Measurements from ENCODE around the gene MCRIP2.
A peak's percentile ranks its signal among the peaks of the same experiment; 100 is the strongest.

Gene MCRIP2

DNA sequence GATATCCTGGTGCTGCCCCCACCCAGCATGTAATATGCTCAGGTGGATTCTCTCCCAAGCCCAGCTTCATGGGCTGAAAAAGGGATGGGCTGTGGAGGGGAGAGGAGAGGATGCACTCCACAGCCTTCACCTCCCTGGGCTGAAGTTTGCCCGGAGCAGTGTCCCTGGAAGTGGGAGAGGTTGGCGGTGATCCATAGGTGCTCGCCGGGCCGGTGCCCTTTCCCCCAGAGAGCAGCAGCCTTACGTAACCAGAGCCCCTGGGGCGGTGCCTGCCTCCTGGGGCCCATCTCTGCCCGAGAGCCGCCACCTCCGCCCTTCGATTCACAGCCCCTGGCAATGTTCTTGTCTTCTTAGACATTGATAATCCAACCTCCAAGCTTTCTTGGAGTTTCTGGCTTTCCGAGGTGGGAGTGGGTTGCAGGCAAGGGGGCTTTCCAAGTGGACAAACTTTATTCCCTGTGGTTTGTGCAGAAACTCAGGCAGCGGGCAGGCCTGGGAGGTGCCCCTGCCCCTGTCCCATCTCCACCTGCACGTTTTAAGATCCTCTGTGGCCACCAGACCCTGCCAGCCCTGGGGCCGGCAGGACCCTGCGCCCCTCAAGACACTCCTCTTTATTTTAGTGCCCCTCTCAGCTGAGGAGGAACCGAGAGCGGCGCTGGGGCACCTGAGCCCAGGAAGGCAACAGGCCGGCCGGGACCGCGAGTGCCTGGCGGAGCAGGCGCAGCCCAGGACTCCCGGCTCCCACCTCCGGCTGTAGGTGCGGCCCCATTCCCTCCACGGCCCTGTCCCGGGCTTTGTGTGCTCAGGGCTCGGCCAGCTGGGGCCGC, 4.4 kb downstream of the MCRIP2 start:
- no peak overlapping the region for H3K4me3 ChIP-seq (ENCODE audit: low read depth, low read length)
- TF ChIP-seq, protein P1, sequence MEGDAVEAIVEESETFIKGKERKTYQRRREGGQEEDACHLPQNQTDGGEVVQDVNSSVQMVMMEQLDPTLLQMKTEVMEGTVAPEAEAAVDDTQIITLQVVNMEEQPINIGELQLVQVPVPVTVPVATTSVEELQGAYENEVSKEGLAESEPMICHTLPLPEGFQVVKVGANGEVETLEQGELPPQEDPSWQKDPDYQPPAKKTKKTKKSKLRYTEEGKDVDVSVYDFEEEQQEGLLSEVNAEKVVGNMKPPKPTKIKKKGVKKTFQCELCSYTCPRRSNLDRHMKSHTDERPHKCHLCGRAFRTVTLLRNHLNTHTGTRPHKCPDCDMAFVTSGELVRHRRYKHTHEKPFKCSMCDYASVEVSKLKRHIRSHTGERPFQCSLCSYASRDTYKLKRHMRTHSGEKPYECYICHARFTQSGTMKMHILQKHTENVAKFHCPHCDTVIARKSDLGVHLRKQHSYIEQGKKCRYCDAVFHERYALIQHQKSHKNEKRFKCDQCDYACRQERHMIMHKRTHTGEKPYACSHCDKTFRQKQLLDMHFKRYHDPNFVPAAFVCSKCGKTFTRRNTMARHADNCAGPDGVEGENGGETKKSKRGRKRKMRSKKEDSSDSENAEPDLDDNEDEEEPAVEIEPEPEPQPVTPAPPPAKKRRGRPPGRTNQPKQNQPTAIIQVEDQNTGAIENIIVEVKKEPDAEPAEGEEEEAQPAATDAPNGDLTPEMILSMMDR (IDR thresholded peaks at IDR 0.05; ENCODE audit: borderline replicate concordance, insufficient read depth, low read depth, low read length) = no peak

DNA sequence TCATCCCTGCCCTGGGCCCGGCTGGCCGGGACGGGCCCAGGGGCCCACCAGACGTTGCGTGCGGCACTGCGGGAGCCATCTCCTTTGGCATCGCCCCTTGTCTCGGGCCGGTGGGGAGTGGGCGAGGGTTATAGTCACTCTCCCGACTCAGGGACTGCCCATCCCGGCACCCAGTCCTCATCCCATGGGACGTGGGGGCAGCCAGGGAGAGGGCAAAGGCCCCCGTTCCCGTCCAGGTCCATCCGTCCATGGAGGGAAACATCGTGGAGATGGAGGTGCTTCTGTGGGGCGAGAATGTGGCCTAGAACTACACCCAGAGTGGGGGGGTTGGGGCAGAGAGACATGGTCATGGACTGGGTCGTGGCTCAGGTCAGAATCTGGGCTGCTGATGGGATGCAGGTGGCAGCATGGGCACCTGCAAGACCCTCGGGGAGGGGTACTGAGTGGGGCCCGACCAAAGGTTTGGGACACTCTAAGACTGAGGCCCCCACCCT, 5.1 kb downstream of the MCRIP2 start:
- TF ChIP-seq, protein P1 (IDR thresholded peaks at IDR 0.05; ENCODE audit: borderline replicate concordance, insufficient read depth, low read depth, low read length) = no peak
- no peak overlapping the region for H3K4me3 ChIP-seq (ENCODE audit: low read depth, low read length)

DNA sequence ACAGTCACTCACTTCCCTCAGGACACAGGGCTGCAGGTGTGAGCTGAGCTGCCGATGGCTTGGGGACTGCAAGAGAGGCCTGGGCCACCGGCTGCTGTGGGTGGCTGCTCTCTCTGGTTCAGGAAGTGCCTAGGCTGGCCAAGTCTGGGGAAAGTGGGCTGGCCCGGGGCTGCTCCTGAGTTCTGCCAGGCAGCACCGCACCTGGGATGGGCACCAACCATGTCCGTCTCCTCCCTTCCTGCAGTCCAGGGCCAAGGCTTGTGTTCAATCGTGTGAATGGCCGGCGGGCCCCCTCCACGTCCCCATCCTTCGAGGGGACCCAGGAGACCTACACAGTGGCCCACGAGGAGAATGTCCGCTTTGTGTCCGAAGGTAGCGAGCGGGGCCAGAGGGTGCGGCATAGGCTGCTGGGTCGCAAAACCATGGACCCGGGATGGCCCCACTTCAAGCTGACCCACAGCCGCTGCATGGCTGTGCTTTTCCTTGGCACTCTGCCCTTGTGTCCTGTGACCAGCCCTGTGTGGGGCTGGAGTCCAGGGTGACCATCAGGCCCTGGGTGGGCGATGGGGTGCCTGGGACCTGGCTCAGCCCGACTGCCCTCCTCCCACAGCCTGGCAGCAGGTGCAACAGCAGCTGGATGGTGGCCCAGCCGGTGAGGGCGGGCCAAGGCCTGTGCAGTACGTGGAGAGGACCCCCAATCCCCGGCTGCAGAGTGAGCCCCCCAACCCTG, 5.7 kb downstream of the MCRIP2 start:
- H3K4me3 ChIP-seq (ENCODE audit: low read depth, low read length) = no peak overlapping the region
- TF ChIP-seq, protein P1 (IDR thresholded peaks at IDR 0.05; ENCODE audit: borderline replicate concordance, insufficient read depth, low read depth, low read length) = no peak

DNA sequence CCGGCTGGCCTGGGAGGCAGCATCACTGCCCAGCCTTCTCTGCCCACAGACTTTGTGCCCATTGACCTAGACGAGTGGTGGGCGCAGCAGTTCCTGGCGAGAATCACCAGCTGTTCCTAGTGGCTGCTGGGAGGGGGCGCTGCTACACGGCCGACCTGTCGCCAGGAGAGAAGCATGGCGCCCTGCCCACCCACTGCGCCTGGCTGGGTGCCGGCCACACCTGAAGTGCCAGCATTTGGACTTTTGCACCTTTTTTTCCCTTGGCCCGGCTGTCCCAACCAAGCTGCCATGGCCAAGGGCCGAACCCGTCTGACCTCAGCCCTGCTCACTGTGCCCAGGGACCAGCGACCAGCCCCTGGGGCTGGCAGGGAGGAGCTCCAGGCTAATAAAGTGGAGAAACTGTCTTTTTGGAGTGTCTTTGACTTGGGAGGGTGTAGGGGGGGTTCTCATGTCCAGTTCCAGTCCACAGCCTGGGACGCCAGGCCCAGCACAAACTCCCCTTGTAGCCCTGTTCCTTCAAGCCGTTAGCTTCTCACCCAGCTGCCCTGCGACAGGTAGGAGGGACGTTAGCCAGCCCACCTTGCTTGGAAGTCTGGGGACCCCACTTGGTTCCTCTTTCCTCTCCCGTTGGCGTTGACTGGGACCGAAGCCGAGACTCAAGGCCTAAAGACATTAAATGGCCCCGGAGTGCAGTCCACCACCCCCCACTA, 6.6 kb downstream of the MCRIP2 start:
- H3K4me3 ChIP-seq (ENCODE audit: low read depth, low read length) = peak overlapping the region; percentile 81
- TF ChIP-seq, protein P1 (IDR thresholded peaks at IDR 0.05; ENCODE audit: borderline replicate concordance, insufficient read depth, low read depth, low read length) = peak; percentile 88

DNA sequence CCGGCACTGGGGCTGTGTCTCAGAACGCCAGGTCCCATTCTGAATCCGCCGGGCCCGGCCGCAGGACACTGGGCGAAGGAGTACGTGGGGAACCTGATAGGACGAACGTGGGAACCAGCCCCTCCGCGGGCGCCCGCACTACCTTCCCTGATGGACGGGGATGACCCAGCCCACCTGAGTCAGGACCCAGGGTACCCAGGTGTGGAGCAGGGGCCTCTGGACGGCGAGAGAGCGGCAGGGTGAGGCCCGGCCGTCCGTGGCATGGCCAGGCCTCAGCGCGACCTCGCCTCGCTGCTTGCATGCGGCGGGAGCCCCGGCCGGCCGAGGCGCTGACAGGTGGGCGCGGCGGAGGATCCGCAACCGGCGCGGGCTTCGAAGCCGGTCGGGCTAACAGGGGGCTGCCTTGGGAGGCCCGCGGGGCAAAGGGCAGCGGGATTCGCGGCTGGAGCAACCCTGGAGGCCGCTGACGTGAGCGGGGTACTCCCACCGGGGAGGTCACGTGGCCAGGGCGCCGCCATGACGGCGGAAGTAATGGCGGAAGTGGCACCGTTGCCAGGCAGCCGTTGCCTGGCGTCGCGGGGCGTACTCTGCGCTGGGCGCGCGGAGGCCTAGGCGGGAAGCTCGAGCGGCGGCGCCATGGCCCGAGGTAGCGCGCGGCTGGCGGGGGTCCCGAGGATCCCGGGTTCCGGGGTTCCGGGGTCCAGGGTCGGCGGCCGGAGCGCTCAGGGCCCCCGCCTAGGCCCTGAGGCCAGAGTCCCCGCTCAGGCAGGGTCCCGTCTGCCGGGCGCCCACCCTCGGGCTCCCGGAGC, 7.4 kb downstream of the MCRIP2 start, which contains the start of gene WDR90:
TSS of gene WDR90 (plus strand) at position 585 of the 809 bp plus-strand sequence. CDS start at position 637, 52 bp downstream.
- H3K4me3 ChIP-seq (ENCODE audit: low read depth, low read length) = peak within 1 kb of the TSS; percentile 81
- TF ChIP-seq, protein P1 (IDR thresholded peaks at IDR 0.05; ENCODE audit: borderline replicate concordance, insufficient read depth, low read depth, low read length) = no peak

DNA sequence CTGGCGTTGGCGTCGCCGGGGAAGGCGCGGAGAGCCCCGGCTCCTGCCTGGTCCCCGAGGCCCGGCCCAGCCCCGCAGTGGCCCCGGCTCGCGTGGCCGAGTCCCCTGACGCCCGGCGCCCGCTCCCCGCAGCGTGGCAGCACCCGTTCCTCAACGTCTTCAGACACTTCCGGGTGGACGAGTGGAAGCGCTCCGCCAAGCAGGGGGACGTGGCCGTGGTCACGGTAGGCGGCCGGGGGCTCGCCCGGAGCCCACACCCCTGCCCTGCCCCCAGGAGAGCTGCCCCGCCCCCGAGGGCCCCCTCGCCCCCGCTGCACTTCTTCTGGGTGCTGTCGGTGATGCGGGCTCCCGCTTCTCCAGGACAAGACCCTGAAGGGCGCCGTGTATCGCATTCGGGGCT, 8.0 kb downstream of the MCRIP2 start:
- TF ChIP-seq, protein P1 (IDR thresholded peaks at IDR 0.05; ENCODE audit: borderline replicate concordance, insufficient read depth, low read depth, low read length) = no peak
- H3K4me3 ChIP-seq (ENCODE audit: low read depth, low read length) = peak overlapping the region; percentile 81

Data from GM12875 (cell line).